Duodenal mucosa (tissue), 2 donors: ENCODE data around the gene CCDC74A.
"Not testable (repeated sequence)": the region's sequence is repeated elsewhere in the genome, so short reads cannot be mapped to it uniquely, and the experiment has no call there.

Experiments used
- H3K27ac ChIP-seq: one replicate; pipeline ENCODE4 v1.7.0; 2013; ENCODE audit warnings: low read depth, low read length
- H3K27me3 ChIP-seq, 2 donors: one replicate each; pipeline ENCODE4 v1.7.0; 2013; ENCODE audit warnings: low read length in 2 of 2, control low read depth in 1 of 2; ENCODE audit not compliant: insufficient read depth in 2 of 2, control insufficient read depth in 1 of 2
- H3K36me3 ChIP-seq, 2 donors: one replicate each; pipeline ENCODE4 v1.7.0; 2013; ENCODE audit warnings: low read length in 2 of 2, control low read depth in 1 of 2; ENCODE audit not compliant: insufficient read depth in 2 of 2, control insufficient read depth in 1 of 2
- H3K4me1 ChIP-seq, 2 donors: one replicate each; pipeline ENCODE4 v1.7.0; 2013; ENCODE audit warnings: low read length in 2 of 2, control low read depth in 1 of 2; ENCODE audit not compliant: insufficient read depth in 2 of 2, control insufficient read depth in 1 of 2
- H3K4me3 ChIP-seq, 2 donors: one replicate each; pipeline ENCODE4 v1.7.0; 2013; ENCODE audit warnings: low read length in 2 of 2, low read depth in 1 of 2
- H3K9ac ChIP-seq, 2 donors: one replicate each; pipeline ENCODE4 v1.7.0; 2013; ENCODE audit warnings: low read length in 2 of 2, low read depth in 1 of 2
- H3K9me3 ChIP-seq, 2 donors: one replicate each; pipeline ENCODE4 v1.7.0; 2013; ENCODE audit warnings: low read length in 2 of 2, control low read depth in 1 of 2; ENCODE audit not compliant: control insufficient read depth in 1 of 2

CCDC74A gene

GRCh38 chr2:131568401-131568800, 40.7 kb downstream of the CCDC74A start:
- H3K9me3 ChIP-seq, H3K36me3 ChIP-seq, H3K4me3 ChIP-seq, H3K27ac ChIP-seq, H3K27me3 ChIP-seq, H3K9ac ChIP-seq, H3K4me1 ChIP-seq: not testable (repeated sequence)

- Histone ChIP-seq H3K9me3 (no peaks in the 10 kb centered on the region), H3K4me3 (no peak overlapping the region), H3K9ac (no peak overlapping the region), H3K27ac (no peak overlapping the region), H3K36me3 (no peaks in the 10 kb centered on the region), H3K27me3 (no peaks in the 10 kb centered on the region), H3K4me1 (no peaks in the 10 kb centered on the region)
These were observed 44.5 kb downstream of the CCDC74A start for GRCh38 chr2:131572175-131572574.

GRCh38 chr2:131577812-131578211, 50.1 kb downstream of the CCDC74A start:
- Histone ChIP-seq H3K9ac (no peak overlapping the region), H3K27me3 (no peaks in the 10 kb centered on the region), H3K4me1 (no peaks in the 10 kb centered on the region), H3K36me3 (no peaks in the 10 kb centered on the region), H3K4me3 (no peak overlapping the region), H3K9me3 (no peaks in the 10 kb centered on the region), H3K27ac (no peak overlapping the region)

GRCh38 chr2:131580187-131580586, 52.5 kb downstream of the CCDC74A start:
- H3K4me1 ChIP-seq = no peaks in the 10 kb centered on the region
- no peak overlapping the region for H3K27ac ChIP-seq
- no peak overlapping the region for H3K4me3 ChIP-seq
- no peaks in the 10 kb centered on the region for H3K9me3 ChIP-seq
- no peak overlapping the region for H3K9ac ChIP-seq
- H3K36me3 ChIP-seq = no peaks in the 10 kb centered on the region
- H3K27me3 ChIP-seq = no peaks in the 10 kb centered on the region
